OCI-LY1 (cell line): ENCODE measurements around the gene WDR83.

Experiments
- H2AFZ ChIP-seq: fragments of 200-600 bp; sonication (generic), shearing (Covaris generic); 2 replicates; pipeline ENCODE4 v1.6.0; 2014; ENCODE audit warnings: antibody characterized with exemption, mild to moderate bottlenecking, low read length
- H3F3A ChIP-seq: fragments of 200-600 bp; sonication (generic), shearing (Covaris generic); 2 replicates; pipeline ENCODE4 v1.6.0; 2014; ENCODE audit warnings: mild to moderate bottlenecking, antibody characterized with exemption, low read length, moderate library complexity; ENCODE audit not compliant: insufficient read depth
- H3K27ac ChIP-seq: fragments of 200-600 bp; sonication (generic); 2 replicates; pipeline ENCODE4 v1.5.1; 2014; ENCODE audit warnings: low read length, mixed run types, mild to moderate bottlenecking, low read depth; ENCODE audit not compliant: poor library complexity, severe bottlenecking
- H3K27me3 ChIP-seq: fragments of 200-600 bp; sonication (generic); 2 replicates; pipeline ENCODE4 v1.6.0; 2014; ENCODE audit warnings: antibody characterized with exemption, mild to moderate bottlenecking, low read length, moderate library complexity; ENCODE audit not compliant: insufficient read depth
- H3K36me3 ChIP-seq: fragments of 200-600 bp; sonication (generic); 2 replicates; pipeline ENCODE4 v1.6.1; 2014; ENCODE audit warnings: mild to moderate bottlenecking, antibody characterized with exemption, low read length, moderate library complexity, mixed read lengths; ENCODE audit not compliant: insufficient read depth
- H3K4me1 ChIP-seq: fragments of 200-600 bp; sonication (generic); 2 replicates; pipeline ENCODE4 v1.5.1; 2014; ENCODE audit warnings: mild to moderate bottlenecking, low read length, moderate library complexity; ENCODE audit not compliant: insufficient read depth, severe bottlenecking
- H3K4me2 ChIP-seq: fragments of 200-600 bp; sonication (generic), shearing (Covaris generic); 2 replicates; pipeline ENCODE4 v1.6.1; 2014; ENCODE audit warnings: low read length
- H3K4me3 ChIP-seq: fragments of 200-600 bp; sonication (generic); 2 replicates; pipeline ENCODE4 v1.5.1; 2014; ENCODE audit warnings: low read length, low read depth, mild to moderate bottlenecking, mixed read lengths; ENCODE audit not compliant: poor library complexity, severe bottlenecking
- H3K79me2 ChIP-seq: fragments of 200-600 bp; shearing (Covaris generic); 2 replicates; pipeline ENCODE4 v1.6.1; 2016; ENCODE audit warnings: mixed run types, low read length, mixed read lengths; ENCODE audit not compliant: insufficient read depth
- H3K9ac ChIP-seq: fragments of 200-600 bp; sonication (generic), shearing (Covaris generic); 2 replicates; pipeline ENCODE4 v1.6.1; 2014; ENCODE audit warnings: mild to moderate bottlenecking, low read length, mixed read lengths
- H3K9me2 ChIP-seq: fragments of 200-600 bp; sonication (generic), shearing (Covaris generic); 2 replicates; pipeline ENCODE4 v1.6.1; 2014; ENCODE audit warnings: low read depth, mild to moderate bottlenecking, low read length, mixed read lengths
- H3K9me3 ChIP-seq: fragments of 200-600 bp; shearing (Covaris generic); 2 replicates; pipeline ENCODE4 v1.6.1; 2014; ENCODE audit warnings: low read length, mixed read lengths
- H4K20me1 ChIP-seq: fragments of 200-600 bp; sonication (generic), shearing (Covaris generic); 2 replicates; pipeline ENCODE4 v1.6.0; 2016; ENCODE audit warnings: mild to moderate bottlenecking, low read length; ENCODE audit not compliant: insufficient read depth
- EZH2 ChIP-seq: fragments of 200-600 bp; sonication (generic), shearing (Covaris generic); IDR thresholded peaks from 2 replicates; pipeline ENCODE4 v1.8.0; 2017; ENCODE audit warnings: borderline replicate concordance, mixed run types, mild to moderate bottlenecking, antibody characterized with exemption, low read length, moderate library complexity, mixed read lengths
- TF ChIP-seq, protein P1 (sequence below): fragments of 200-600 bp; sonication (generic), shearing (Covaris generic); IDR thresholded peaks from 2 replicates; pipeline ENCODE4 v1.5.1; 2017; ENCODE audit warnings: mild to moderate bottlenecking, antibody characterized with exemption, low read length, moderate library complexity, mixed read lengths

Gene WDR83

DNA sequence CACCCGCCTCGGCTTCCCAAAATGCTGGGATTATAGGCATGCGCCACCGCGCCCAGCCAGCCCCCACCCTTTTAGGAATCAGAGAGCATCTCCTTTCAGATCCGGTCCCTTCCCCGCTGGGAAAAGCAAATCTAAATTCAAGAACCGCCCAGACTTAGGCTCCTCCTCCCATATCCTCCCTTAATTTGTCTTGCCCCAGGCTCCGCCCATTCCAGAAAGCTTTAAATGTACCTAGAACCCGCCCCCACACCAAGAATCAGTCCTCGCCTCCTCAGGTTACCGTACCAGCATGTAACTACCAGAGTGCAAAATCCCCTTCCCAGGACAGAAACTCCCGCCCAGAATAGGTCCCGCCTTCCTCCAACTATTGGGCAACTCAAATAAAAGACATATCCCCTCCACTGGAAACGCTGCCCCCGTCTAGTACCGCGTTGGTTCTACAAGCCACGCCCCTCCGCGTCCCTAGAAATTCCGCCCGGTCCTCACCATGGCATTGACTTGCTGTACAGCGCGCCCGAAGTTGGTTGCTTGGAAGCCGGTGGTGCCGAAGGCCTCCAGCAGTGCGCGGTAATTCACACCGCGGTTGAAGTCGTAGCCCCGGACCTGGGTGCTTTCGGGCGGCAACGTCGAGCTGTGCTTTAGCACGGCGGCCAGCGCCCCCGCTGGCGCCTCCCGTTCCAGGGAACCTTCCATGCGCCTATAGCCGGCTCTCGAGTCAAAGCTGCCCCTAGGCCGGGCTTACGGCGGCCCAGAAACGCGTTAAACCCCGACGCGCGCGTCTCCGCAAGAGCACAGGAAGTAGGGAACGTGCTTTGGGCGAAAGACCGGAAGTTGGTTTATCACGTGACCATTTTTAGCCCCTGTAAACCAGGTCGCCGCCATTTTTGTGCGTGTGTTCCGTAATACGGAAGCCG lies 14.7 kb downstream of the WDR83 start, which contains the start of gene DHPS:
TSS of gene DHPS (minus strand) at position 807 of the 914 bp plus-strand sequence. CDS start at position 693, 114 bp downstream.
- H2AFZ ChIP-seq, result no peak within 1 kb of the TSS; the same call in 1 of the 2 replicates
- H3K27ac ChIP-seq, result peak within 1 kb of the TSS; percentile 95
- H3K4me3 ChIP-seq, result peak within 1 kb of the TSS; percentile 79
- peak within 1 kb of the TSS; percentile 74 for H3K4me2 ChIP-seq
- H3K27me3 ChIP-seq, result no peaks in the 10 kb centered on the region
- peaks cover 34% of the 10 kb centered on the region for H3K36me3 ChIP-seq
- no peaks in the 10 kb centered on the region for H3K9me3 ChIP-seq
- H4K20me1 ChIP-seq, result no peaks in the 10 kb centered on the region
- peak within 1 kb of the TSS; percentile 96 for H3K9ac ChIP-seq
- no peaks in the 10 kb centered on the region for H3K9me2 ChIP-seq
- H3F3A ChIP-seq, result no peaks in the 10 kb centered on the region
- TF ChIP-seq EZH2, result no peak
- TF ChIP-seq, protein P1, sequence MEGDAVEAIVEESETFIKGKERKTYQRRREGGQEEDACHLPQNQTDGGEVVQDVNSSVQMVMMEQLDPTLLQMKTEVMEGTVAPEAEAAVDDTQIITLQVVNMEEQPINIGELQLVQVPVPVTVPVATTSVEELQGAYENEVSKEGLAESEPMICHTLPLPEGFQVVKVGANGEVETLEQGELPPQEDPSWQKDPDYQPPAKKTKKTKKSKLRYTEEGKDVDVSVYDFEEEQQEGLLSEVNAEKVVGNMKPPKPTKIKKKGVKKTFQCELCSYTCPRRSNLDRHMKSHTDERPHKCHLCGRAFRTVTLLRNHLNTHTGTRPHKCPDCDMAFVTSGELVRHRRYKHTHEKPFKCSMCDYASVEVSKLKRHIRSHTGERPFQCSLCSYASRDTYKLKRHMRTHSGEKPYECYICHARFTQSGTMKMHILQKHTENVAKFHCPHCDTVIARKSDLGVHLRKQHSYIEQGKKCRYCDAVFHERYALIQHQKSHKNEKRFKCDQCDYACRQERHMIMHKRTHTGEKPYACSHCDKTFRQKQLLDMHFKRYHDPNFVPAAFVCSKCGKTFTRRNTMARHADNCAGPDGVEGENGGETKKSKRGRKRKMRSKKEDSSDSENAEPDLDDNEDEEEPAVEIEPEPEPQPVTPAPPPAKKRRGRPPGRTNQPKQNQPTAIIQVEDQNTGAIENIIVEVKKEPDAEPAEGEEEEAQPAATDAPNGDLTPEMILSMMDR, result no peak
- H3K4me1 ChIP-seq, result no peaks in the 10 kb centered on the region
- H3K79me2 ChIP-seq, result 0 out of 2 replicates have a peak, but pooled peaks cover 4% of the 10 kb centered on the region

DNA sequence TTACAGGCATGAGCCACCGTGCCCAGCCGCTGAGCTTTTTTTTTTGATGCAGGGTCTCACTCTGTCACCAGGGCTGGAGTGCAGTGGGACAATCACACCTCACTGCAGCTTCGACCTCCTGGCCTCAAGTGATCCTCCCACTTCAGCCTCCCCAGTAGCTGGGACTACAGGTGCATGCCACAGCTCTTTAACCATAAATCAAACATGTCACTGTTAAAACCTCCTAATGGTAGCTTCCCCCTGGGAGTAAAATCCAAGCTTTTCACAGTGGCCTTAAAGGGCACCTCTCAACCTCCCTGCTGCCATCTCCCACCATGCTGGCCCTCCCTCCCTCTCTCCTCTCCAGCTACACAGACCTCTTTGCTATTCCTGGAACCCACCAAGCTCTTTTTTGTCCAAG lies 19.2 kb downstream of the WDR83 start:
- no peaks in the 10 kb centered on the region for H3K9me3 ChIP-seq
- no peak overlapping the region for H3K4me3 ChIP-seq
- H2AFZ ChIP-seq, result no peak overlapping the region
- no peak overlapping the region for H3K4me2 ChIP-seq
- H3K36me3 ChIP-seq, result no peaks in the 10 kb centered on the region
- no peaks in the 10 kb centered on the region for H3K9me2 ChIP-seq
- H3K9ac ChIP-seq, result no peak overlapping the region
- H3K27ac ChIP-seq, result no peak overlapping the region
- no peaks in the 10 kb centered on the region for H4K20me1 ChIP-seq
- H3K27me3 ChIP-seq, result no peaks in the 10 kb centered on the region
- H3K4me1 ChIP-seq, result no peaks in the 10 kb centered on the region
- no peaks in the 10 kb centered on the region for H3K79me2 ChIP-seq
- TF ChIP-seq, protein P1, result no peak
- TF ChIP-seq EZH2, result no peak
- H3F3A ChIP-seq, result no peaks in the 10 kb centered on the region

DNA sequence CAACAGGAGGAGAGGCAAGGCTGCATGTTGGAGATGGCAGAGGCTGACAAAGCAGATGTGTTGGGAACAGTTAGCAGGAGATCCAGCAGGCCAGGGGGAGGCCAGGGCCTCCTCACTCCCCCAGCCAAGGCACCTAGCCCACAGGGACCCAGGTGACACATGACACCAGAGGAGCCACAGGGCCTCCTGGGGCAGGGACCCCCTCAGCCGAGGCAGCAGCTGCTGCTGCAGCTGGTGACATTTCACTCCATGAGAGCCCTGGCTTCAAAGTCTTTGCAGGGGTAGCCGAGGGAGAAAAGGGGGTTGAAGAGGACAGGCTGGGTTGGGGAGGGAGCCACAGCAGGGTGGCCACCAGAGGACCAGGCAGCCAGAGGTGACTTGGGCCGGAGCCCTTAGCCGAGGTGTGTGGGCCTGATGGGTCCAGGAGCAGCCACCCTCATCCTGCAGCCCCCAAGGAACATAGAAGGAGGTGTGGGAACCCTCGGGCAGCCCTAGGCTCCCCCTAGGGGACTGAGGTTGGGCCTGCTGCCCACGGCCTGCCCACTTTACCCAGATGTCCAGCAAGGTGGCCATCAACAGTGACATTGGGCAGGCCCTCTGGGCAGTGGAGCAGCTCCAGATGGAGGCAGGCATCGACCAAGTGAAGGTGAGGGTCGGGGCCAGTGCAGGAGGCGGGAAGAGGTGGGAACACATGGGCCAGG lies 21.0 kb downstream of the WDR83 start, which contains the start of gene GNG14:
TSS of gene GNG14 (plus strand) at position 503 of the 701 bp plus-strand sequence. CDS start at position 554, 51 bp downstream.
- H3K4me1 ChIP-seq, result no peaks in the 10 kb centered on the region
- H4K20me1 ChIP-seq, result no peaks in the 10 kb centered on the region
- no peaks in the 10 kb centered on the region for H3K9me2 ChIP-seq
- H3K36me3 ChIP-seq, result no peaks in the 10 kb centered on the region
- H3K4me2 ChIP-seq, result no peak within 1 kb of the TSS
- H3F3A ChIP-seq, result no peaks in the 10 kb centered on the region
- H3K9me3 ChIP-seq, result no peaks in the 10 kb centered on the region
- H3K27me3 ChIP-seq, result no peaks in the 10 kb centered on the region
- no peaks in the 10 kb centered on the region for H3K79me2 ChIP-seq
- TF ChIP-seq, protein P1, result no peak
- TF ChIP-seq EZH2, result no peak
- H3K9ac ChIP-seq, result no peak within 1 kb of the TSS
- no peak within 1 kb of the TSS for H3K27ac ChIP-seq
- no peak within 1 kb of the TSS for H3K4me3 ChIP-seq
- H2AFZ ChIP-seq, result no peak within 1 kb of the TSS
